ACHN (cell line): Measurements from ENCODE around the gene RUFY4.
"Not testable (repeated sequence)": the region's sequence is repeated elsewhere in the genome, so short reads cannot be mapped to it uniquely, and the experiment has no call there.

ENCODE experiments used
- DNase-seq: peaks from one replicate; pipeline ENCODE4 v3.0.0-alpha.2; 2015
- in situ Hi-C: cut with HindIII; loops from 2 replicates; pipeline ENCODE4 v1.10.0; 2017; ENCODE audit warnings: low sequenced_read_pairs, low pct_ligation_motif_present, low pct_unique_long_range_greater_than_20kb

The RUFY4 gene

GRCh38 chr2:218075975-218076811 lies 7.1 kb downstream of the RUFY4 start:
- in situ Hi-C loops: no loop called here
- no peak for DNase-seq

- in situ Hi-C loops: no loop called here
- no peak for DNase-seq
Observed at GRCh38 chr2:218077464-218078216, 8.6 kb downstream of the RUFY4 start.

- no peak for DNase-seq
- in situ Hi-C loops: no loop called here
Observed at GRCh38 chr2:218079943-218080913, 11.2 kb downstream of the RUFY4 start.

DNA sequence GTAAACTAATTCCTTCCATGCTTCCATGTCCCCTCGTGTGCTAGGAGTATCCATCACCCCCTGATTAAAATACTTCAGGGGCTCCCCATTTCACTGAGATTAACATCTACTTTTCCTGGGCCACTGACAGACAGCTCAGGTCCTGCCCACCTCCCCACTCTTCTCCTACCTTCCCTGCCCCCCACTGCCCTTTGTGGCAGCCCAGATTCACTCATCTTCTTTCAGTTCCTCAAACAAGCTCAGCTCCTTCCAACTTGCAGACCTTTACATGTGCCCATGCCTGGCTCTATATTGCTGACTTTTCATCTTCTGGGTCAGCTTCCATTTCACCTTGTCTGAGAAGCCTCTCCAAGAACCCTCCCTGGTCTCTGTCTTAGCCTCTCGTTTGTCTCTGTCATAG lies 12.0 kb downstream of the RUFY4 start:
- in situ Hi-C loops: no loop called here
- no peak for DNase-seq

GRCh38 chr2:218081695-218082094 lies 12.6 kb downstream of the RUFY4 start:
- peak; percentile 35 for DNase-seq
- in situ Hi-C loops: no loop called here

- no peak for DNase-seq
- in situ Hi-C loops: no loop called here
Observed at GRCh38 chr2:218082586-218083351, 13.7 kb downstream of the RUFY4 start.

GRCh38 chr2:218083352-218083676 lies 14.3 kb downstream of the RUFY4 start:
- in situ Hi-C loops: no loop called here

DNA sequence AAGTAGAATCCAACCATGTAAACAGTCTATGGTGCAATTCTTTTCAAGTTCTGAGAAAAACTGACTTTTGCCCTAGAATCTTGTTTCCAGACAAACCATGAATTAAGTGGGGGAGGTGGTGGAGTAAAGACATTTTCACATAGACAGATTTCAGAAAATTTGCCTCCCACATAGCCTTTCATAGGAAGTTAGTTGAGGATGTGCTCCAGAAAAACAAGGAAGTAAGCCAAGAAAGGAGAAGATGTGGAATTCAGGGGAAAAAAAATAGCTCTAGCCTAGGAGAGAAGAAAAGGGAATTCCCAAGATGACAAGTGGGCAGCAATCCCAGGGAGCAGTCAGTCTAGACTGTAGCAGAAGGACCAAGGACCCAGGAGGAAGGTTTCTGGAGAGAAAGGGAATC lies 17.4 kb downstream of the RUFY4 start:
- in situ Hi-C loops: no loop called here
- no peak for DNase-seq

More at GRCh38 chr2:218083352-218083676, 14.3 kb downstream of the RUFY4 start:
- no peak for DNase-seq

- in situ Hi-C loops: no loop called here
- DNase-seq: no peak
Observed at GRCh38 chr2:218089259-218089658, 20.2 kb downstream of the RUFY4 start.

- no peak for DNase-seq
- in situ Hi-C loops: no loop called here
Observed at GRCh38 chr2:218091746-218092145, 22.7 kb downstream of the RUFY4 start.

DNA sequence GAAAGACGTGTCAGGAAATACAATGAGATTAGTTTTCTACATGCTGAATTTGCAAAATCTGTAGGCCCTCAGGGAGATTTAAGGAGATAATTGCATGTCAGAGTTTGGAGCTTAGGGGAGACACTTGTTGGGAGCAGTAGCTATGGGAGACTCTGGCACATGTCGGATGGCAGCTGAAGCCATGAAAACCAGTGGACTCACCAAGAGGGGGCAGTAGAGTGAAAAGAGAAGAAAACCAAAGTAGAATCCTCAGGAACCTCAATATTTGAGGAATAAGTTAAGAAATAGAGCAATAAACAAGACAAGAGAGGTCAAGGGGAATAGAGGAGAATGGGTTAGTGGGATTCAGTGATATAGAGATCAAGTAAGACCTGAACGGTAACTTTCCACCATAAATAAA lies 24.8 kb downstream of the RUFY4 start:
- in situ Hi-C loops: no loop called here
- DNase-seq: no peak

DNA sequence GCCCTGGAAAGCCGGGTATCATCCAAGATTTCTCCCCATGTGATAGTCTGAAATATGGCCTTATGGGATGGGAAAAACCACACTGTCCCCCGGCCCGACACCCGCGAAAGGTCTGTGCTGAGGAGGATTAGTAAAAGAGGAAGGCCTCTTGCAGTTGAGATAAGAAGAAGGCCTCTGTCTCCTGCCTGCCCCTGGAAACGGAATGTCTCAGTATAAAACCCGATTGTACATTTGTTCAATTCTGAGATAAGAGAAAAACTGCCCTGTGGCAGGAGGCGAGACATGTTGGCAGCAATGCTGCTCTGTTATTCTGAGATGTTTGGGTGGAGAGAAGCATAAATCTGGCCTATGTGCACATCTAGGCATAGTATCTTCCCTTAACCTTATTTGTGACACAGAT lies 26.8 kb downstream of the RUFY4 start:
- DNase-seq: no peak
- in situ Hi-C loops: no loop called here

GRCh38 chr2:218097975-218098374 lies 28.9 kb downstream of the RUFY4 start:
- in situ Hi-C loops: no loop called here
- DNase-seq: no peak

- DNase-seq, in situ Hi-C loops: not testable (repeated sequence)
Observed at GRCh38 chr2:218108834-218109233, 39.8 kb downstream of the RUFY4 start.

GRCh38 chr2:218121789-218122188 lies 52.7 kb downstream of the RUFY4 start:
- DNase-seq, in situ Hi-C loops: not testable (repeated sequence)

GRCh38 chr2:218122286-218122685 lies 53.2 kb downstream of the RUFY4 start:
- DNase-seq, in situ Hi-C loops: not testable (repeated sequence)

- no peak for DNase-seq
- in situ Hi-C loops: no loop called here
Observed at GRCh38 chr2:218123986-218124385, 54.9 kb downstream of the RUFY4 start.

DNA sequence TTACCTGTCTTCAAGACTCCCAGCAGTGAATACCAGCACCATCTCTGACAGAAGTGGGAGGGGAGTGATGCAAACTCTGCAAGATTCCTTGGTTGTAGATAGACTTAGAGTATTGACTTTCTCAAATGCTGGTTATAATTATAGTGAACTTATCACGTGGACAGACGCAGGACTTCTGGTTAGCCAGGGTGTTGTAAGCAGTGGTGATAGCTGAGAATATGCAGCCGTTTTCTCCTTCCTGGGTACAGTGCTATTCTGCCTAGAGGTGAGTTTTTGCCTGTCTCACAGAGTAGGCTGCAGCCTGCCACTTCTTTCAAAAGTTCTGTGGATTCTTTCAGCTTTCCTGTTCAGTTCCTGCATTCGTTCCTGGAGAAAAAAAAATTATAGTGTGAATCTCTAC lies 56.0 kb downstream of the RUFY4 start:
- DNase-seq: no peak
- in situ Hi-C loops: no loop called here
